Inflammatory macrophage treated with lipopolysaccharide for 4 hours (primary cell): ENCODE results near the gene BRF1.
"Not testable (repeated sequence)": the region's sequence is repeated elsewhere in the genome, so short reads cannot be mapped to it uniquely, and the experiment has no call there.

Experiments
- DNase-seq: peaks from one replicate; pipeline ENCODE4 v3.0.0-alpha.2; 2020

The BRF1 gene

DNA sequence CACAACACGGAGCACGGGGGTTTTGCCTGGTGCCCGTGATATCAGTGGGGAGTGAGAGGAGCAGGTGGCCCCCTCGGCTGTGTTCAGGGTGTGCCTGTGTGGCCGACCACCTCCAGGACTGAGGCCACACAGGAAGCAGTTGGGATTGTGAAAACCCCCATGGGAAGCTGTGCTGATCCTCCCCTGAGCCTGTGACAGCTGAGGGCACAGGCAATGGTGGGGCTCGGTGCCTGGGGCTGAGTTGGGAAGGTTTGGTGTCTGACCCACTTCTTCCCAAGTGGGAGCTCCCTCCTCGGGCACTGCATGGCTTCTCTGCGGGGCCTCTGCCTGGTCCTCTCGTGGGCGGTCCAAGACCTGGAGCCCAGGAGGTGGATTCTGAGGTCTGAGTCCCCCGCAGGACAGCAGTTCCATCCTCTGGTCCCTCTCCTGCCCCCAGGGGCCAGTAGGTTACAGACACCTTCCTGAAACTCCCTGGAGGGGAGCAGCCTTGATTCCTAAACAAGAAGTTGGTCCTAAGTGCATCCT lies 31.6 kb upstream of the BRF1 start:
- no peak for DNase-seq

GRCh38 chr14:105331575-105332349 lies 31.0 kb upstream of the BRF1 start:
- no peak for DNase-seq

GRCh38 chr14:105330491-105330895 lies 29.7 kb upstream of the BRF1 start:
- peak; percentile 65 for DNase-seq

GRCh38 chr14:105329411-105330150 lies 28.8 kb upstream of the BRF1 start:
- no peak for DNase-seq

DNA sequence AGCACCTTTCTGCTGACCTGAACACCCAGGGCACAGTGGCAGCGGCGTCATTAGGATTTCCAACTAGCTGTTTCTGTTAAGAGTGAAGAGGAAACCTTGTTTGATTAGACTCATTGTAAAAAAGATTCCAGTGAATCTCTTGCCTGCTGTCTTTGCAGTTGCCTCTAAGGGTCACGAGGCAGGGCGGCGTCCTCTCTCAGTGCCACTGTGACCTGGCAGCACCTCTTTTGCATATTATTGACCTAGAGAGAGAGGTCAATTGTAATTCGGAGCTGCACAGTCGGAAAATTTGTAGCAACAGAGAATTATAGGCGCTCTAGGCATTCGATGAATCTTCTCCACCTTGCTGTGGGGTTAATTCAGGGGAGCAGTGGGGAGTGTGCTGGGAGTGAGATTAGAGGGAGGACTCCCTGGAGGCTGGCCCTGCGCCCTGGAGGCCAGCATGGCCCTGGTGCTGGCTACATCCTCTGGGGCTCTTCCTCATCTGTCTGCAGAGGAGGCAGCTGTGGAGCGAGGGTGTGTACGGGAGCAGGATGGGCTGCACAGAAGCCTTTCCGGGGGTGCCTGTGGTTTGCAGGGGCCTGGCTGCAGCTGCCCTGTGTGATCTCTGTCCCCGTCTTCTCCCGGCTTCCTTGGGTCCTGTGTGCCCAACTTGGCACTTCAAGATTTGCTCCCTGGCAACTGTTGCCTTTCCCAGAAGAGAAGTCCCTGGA lies 28.0 kb upstream of the BRF1 start:
- DNase-seq: no peak

DNA sequence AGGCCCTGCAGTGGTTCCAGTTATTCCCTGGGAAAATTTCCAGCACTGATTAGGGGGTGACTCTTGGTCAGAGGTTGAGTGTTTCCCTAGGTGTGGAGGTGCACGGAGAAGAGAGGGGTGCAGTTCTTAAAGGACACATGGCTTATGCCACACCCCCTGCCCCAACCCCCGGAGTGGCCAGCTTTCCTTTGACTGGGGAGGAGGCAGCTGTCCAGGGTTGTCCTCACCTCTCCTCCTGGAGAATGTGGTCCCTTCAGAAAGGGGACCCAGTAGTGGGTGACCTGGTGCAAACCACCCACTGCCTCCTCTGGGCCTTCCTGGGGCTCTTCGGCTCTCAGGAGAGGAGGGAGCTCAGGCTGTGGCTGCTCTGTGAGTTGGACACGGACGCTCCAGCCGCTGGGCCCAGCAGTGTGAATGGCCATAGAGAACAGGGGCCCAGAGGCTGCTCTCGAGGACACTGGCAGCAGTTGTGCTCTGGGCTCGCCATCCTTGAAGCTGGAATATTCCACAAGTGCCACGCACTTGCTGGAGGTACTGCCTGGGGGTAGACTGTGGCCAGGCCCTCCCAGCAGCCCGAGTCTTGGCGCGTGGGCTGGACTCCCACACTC lies 27.4 kb upstream of the BRF1 start:
- no peak for DNase-seq

- DNase-seq: not testable (repeated sequence)
These were observed 26.9 kb upstream of the BRF1 start for GRCh38 chr14:105327695-105328045.

GRCh38 chr14:105326891-105327694 lies 26.3 kb upstream of the BRF1 start:
- no peak for DNase-seq

DNA sequence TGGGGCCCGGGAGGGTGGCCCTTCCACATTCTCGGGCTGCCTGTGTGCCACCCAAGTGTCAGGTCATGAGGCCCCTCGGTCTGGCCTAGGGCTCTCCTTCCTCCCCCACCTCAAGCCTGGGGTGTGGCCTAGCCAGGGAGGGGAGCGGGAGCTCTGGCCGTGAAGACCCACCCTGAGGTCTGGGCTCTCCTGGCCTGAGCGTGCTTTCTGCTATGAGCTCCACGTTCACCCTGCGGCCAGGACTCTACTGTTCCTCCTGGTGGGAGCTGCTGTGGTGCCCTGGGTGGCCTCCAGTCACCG lies 25.7 kb upstream of the BRF1 start:
- no peak for DNase-seq

GRCh38 chr14:105325716-105326567 lies 25.1 kb upstream of the BRF1 start:
- no peak for DNase-seq

DNA sequence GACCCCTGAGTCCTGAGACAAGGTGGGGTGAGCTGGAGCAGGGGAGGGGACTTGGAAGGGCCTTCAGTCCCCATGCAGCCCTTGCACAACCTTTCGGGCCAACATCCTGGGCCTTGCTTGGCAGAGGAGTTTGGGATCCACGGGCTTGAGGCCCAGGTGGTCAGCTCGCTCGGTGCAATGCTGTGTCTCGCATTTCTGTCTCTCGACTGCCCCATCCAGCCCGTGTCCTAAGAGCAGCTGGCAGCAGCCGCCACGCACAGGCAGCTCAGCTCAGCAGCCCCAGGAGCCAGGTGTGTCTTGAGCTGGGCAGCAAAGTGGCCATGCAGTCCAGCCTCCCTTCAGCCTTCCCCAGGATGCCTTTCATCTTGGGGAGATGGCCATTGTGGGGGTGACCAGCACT lies 24.5 kb upstream of the BRF1 start:
- DNase-seq: no peak

DNA sequence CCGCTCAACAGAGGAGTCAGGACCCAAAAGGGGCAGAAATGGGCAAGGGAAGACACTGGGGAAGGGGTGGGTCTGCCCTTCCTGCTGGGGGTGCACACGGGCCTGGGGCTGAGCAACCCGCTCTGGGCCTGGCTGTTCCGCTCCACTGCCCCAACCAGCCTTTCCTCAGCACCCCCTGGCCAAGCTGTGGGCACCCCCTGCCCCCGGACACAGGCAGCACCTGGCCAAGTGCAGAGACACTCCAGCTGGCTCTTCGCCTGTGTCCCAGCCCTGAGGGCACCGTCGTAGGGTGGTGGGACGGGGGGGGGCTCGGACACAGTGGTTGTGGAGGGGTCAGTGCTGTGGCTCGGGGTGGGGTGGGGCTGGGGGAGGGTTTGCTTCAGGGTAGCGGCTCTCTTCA lies 24.1 kb upstream of the BRF1 start:
- DNase-seq: no peak

GRCh38 chr14:105324080-105324778 lies 23.4 kb upstream of the BRF1 start:
- DNase-seq: no peak

DNA sequence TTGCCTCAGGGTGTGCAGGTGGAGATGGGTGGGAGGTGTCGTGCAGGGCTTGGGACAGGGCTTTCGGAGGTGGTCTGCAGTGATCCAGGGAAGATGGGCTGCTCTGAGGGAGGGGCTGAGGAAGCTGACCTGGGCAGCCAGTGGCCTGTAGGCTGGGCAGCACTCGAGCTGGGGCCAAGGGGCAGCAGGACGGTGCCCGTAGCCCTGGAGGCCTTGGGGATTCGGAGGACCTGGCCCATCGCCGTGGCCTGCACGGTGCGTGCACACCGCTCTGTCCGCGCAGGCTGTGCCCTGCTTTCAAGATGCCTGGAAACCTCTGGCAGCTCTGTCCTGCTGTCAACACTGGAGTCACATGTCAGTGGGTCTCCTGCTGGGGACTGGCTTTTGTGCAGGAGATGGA lies 22.9 kb upstream of the BRF1 start:
- no peak for DNase-seq

DNA sequence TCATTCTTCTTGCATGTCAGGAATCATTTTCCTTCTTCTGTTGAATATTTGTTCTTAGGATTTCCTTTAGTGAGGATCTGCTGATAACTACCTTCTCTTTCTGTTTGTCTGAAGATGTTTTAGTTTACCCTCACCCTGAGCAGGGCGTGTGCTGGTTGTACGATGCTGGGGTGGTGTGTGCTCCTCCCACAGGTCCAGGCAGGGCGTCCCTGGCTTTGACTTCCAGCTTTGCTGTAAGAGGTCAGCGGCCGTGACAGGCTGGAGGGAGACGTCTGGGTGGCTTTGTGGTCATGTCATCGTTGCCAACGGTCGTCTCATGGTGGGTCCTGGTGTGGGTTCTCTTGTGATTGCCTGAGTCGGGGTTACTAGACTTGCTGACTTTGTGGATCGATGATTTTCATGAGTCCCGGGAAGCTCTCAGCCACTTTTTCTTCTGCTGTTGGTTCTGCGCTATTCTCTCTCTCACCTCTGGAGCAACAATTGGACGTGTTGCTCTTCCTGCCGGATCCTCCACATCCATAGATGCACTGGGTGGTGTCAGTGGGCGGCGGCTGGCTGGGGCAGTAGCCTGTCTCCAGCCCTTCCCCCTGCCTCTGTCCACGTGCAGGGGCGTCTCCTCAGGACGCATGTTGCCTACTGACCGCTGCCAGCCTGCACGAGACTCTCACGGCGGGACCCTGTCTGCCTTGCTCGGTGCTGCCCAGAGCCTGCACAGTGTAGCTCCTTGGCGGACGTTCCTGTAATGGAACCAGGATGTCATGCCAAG lies 22.2 kb upstream of the BRF1 start:
- DNase-seq: no peak

GRCh38 chr14:105317546-105317945 lies 16.7 kb upstream of the BRF1 start:
- peak; percentile 73 for DNase-seq

GRCh38 chr14:105316968-105317510 lies 16.2 kb upstream of the BRF1 start:
- DNase-seq: no peak

- DNase-seq: no peak
These were observed 15.8 kb upstream of the BRF1 start for GRCh38 chr14:105316577-105316941.

DNA sequence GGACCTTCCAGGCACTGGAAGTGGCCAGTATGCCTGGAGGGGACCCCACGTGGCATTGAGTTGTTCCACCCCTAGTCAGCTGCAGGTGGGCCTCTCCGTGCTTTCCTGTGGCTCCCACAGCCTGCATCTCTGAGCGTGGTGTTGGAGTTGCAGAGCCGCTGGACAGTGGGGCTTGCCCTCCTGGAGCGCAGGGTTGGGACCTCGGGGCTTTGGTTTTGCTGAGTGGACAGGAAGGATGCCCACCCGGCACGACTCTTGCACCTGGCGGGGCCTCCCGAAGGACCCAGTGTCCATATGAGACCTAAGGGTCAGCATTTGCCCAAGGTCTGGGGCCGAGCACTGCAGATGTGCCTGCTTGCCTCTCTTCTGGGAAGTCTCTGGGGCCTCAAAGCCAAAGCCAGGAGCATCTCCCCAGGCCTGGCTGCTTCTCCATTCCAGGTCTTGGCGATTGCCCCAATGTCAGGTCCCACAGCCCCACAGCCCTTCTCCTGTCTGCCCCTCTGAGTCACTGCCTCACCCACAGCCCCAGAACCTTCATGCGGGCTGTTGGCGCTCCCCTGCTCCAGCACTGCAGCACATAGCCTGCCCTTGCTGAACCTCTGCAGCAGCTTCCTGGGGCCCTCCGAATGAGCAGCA lies 15.3 kb upstream of the BRF1 start:
- DNase-seq: no peak
